Measurements from ENCODE around the gene LIG1.

Gene LIG1

DNA sequence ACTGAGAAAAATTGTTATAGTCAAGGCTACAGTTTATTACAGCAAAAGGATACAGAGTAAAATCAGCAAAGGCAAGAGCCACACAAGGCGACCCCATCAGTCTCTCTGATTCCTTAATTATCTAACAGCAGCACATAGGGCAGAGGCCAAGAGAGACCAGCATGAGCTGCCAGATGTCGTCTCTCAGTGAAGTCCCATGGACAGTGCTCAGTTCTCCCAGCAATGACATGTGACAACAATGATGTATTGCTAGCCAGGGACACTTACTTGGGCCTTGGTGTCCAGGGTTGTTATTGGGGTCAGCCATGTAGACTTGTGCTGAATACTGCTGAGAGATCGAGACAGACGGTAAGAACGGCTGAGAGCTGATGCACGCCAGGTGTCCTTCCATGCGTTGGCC is 22.6 kb upstream of the LIG1 start:
- no peaks in the 10 kb centered on the region for H3K9me3 ChIP-seq (ENCODE audit: control insufficient read depth, insufficient read depth, low read length)
- no peak overlapping the region for H3K4me3 ChIP-seq (ENCODE audit: low read length)
- no peak overlapping the region for H3K4me2 ChIP-seq (ENCODE audit: low read length)
- no peak for TF ChIP-seq EZH2phosphoT487 (IDR thresholded peaks at IDR 0.05; ENCODE audit: borderline replicate concordance, low read length)
- TF ChIP-seq, protein P1, sequence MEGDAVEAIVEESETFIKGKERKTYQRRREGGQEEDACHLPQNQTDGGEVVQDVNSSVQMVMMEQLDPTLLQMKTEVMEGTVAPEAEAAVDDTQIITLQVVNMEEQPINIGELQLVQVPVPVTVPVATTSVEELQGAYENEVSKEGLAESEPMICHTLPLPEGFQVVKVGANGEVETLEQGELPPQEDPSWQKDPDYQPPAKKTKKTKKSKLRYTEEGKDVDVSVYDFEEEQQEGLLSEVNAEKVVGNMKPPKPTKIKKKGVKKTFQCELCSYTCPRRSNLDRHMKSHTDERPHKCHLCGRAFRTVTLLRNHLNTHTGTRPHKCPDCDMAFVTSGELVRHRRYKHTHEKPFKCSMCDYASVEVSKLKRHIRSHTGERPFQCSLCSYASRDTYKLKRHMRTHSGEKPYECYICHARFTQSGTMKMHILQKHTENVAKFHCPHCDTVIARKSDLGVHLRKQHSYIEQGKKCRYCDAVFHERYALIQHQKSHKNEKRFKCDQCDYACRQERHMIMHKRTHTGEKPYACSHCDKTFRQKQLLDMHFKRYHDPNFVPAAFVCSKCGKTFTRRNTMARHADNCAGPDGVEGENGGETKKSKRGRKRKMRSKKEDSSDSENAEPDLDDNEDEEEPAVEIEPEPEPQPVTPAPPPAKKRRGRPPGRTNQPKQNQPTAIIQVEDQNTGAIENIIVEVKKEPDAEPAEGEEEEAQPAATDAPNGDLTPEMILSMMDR (IDR thresholded peaks at IDR 0.05; ENCODE audit: low read depth, low read length, poor library complexity, severe bottlenecking) = no peak
- H3K4me1 ChIP-seq (ENCODE audit: control insufficient read depth, low read length) = peaks cover 10% of the 10 kb centered on the region; the same call in 1 of the 2 replicates
- H3F3A ChIP-seq (ENCODE audit: control insufficient read depth, insufficient read depth) = no peaks in the 10 kb centered on the region
- no peaks in the 10 kb centered on the region for H3K79me2 ChIP-seq (ENCODE audit: control insufficient read depth, low read length)
- peaks cover 19% of the 10 kb centered on the region for H3K36me3 ChIP-seq (ENCODE audit: control insufficient read depth, low read length)
- no peaks in the 10 kb centered on the region for H3K27me3 ChIP-seq (ENCODE audit: control insufficient read depth, low read length)
- H4K20me1 ChIP-seq (ENCODE audit: control insufficient read depth, insufficient read depth, low read depth, low read length) = no peaks in the 10 kb centered on the region
- no peaks in the 10 kb centered on the region for H3K9me2 ChIP-seq (replicated peaks; ENCODE audit: control insufficient read depth, low read length)
- no peak overlapping the region for H3K27ac ChIP-seq (ENCODE audit: low read depth, low read length)

DNA sequence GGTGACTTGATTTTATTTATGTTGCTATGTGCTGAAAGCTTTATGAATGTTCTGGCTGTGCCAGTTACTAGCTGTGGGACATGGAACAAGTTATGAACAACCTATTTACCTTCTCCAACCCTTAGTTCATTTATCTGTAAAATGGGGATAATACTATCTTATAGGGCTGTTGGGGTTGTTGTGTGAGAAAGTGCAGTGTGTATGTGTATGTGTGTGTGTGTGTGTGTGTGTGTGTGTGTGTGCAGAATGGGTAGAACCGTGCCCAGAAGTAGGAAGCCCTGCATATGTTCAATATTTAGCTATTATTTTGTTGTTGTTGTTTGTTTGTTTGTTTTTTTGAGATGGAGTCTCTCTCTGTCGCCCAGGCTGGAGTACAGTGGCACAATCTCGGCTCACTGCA is 20.7 kb upstream of the LIG1 start:
- H3K79me2 ChIP-seq (ENCODE audit: control insufficient read depth, low read length) = no peaks in the 10 kb centered on the region
- H3F3A ChIP-seq (ENCODE audit: control insufficient read depth, insufficient read depth) = peaks cover 9% of the 10 kb centered on the region
- no peak overlapping the region for H3K27ac ChIP-seq (ENCODE audit: low read depth, low read length)
- H4K20me1 ChIP-seq (ENCODE audit: control insufficient read depth, insufficient read depth, low read depth, low read length) = no peaks in the 10 kb centered on the region
- H3K4me1 ChIP-seq (ENCODE audit: control insufficient read depth, low read length) = peaks cover 23% of the 10 kb centered on the region
- H3K9me2 ChIP-seq (replicated peaks; ENCODE audit: control insufficient read depth, low read length) = no peaks in the 10 kb centered on the region
- TF ChIP-seq, protein P1 (IDR thresholded peaks at IDR 0.05; ENCODE audit: low read depth, low read length, poor library complexity, severe bottlenecking) = no peak
- H3K4me3 ChIP-seq (ENCODE audit: low read length) = no peak overlapping the region
- H3K27me3 ChIP-seq (ENCODE audit: control insufficient read depth, low read length) = no peaks in the 10 kb centered on the region
- peaks cover 24% of the 10 kb centered on the region for H3K36me3 ChIP-seq (ENCODE audit: control insufficient read depth, low read length)
- H3K9me3 ChIP-seq (ENCODE audit: control insufficient read depth, insufficient read depth, low read length) = no peaks in the 10 kb centered on the region
- no peak overlapping the region for H3K4me2 ChIP-seq (ENCODE audit: low read length)

DNA sequence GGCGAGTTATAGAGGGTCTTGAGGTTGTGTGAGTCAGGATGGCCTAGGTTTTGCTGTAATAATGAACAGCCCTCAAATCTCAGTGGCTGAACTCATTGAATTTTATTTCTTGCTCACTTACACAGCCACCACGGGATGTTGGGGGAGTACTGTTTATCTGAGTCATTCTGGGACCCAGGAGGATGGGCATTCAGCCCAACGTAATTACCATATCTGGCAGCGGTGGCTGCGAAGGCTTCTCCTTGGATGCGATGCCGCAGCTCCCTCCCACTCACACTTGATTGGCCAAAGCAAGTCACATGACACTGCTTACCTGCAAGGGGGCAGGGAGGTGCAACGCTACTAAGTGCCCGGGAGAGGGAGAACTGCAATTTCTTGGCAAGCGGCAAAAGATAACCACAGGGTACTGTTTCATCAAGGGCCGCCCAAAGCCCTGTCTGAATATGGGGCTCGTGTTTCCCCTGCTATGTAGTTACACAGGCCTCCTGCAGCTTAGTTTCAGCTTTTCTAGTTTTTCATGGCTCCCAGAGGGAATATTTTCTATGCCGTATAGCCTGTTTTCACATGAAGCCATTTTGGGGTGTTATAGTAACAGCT is 20.2 kb upstream of the LIG1 start:
- Histone ChIP-seq H3K36me3 (ENCODE audit: control insufficient read depth, low read length) (peaks cover 24% of the 10 kb centered on the region), H3K9me2 (replicated peaks; ENCODE audit: control insufficient read depth, low read length) (no peaks in the 10 kb centered on the region), H3K4me3 (ENCODE audit: low read length) (no peak overlapping the region), H3K79me2 (ENCODE audit: control insufficient read depth, low read length) (no peaks in the 10 kb centered on the region), H3K9me3 (ENCODE audit: control insufficient read depth, insufficient read depth, low read length) (no peaks in the 10 kb centered on the region), H3K4me1 (ENCODE audit: control insufficient read depth, low read length) (peaks cover 28% of the 10 kb centered on the region), H3K4me2 (ENCODE audit: low read length) (no peak overlapping the region), H3K27me3 (ENCODE audit: control insufficient read depth, low read length) (no peaks in the 10 kb centered on the region), H3K27ac (ENCODE audit: low read depth, low read length) (no peak overlapping the region), H4K20me1 (ENCODE audit: control insufficient read depth, insufficient read depth, low read depth, low read length) (no peaks in the 10 kb centered on the region), H3F3A (ENCODE audit: control insufficient read depth, insufficient read depth) (peaks cover 10% of the 10 kb centered on the region)
- TF ChIP-seq EZH2phosphoT487 (IDR thresholded peaks at IDR 0.05; ENCODE audit: borderline replicate concordance, low read length) = no peak
- TF ChIP-seq, protein P1 (IDR thresholded peaks at IDR 0.05; ENCODE audit: low read depth, low read length, poor library complexity, severe bottlenecking) = no peak

Data from DOHH2 (cell line).